ENCODE data around the gene MYOZ3.

- TF ChIP-seq, protein P1, sequence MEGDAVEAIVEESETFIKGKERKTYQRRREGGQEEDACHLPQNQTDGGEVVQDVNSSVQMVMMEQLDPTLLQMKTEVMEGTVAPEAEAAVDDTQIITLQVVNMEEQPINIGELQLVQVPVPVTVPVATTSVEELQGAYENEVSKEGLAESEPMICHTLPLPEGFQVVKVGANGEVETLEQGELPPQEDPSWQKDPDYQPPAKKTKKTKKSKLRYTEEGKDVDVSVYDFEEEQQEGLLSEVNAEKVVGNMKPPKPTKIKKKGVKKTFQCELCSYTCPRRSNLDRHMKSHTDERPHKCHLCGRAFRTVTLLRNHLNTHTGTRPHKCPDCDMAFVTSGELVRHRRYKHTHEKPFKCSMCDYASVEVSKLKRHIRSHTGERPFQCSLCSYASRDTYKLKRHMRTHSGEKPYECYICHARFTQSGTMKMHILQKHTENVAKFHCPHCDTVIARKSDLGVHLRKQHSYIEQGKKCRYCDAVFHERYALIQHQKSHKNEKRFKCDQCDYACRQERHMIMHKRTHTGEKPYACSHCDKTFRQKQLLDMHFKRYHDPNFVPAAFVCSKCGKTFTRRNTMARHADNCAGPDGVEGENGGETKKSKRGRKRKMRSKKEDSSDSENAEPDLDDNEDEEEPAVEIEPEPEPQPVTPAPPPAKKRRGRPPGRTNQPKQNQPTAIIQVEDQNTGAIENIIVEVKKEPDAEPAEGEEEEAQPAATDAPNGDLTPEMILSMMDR (IDR thresholded peaks at IDR 0.05; ENCODE audit: low read depth, low read length): no peak
- TF ChIP-seq EZH2phosphoT487 (IDR thresholded peaks at IDR 0.05; ENCODE audit: low read depth): no peak
Observed at GRCh38 chr5:150723845-150724244, 62.8 kb downstream of the MYOZ3 start.

All from OCI-LY3 (cell line).